ENCODE data around the gene UTP4.

The UTP4 gene

GRCh38 chr16:69199382-69199781 lies 66.9 kb downstream of the UTP4 start:
- peaks cover 20 to 34% of the 10 kb centered on the region in 2 donors for H3K4me1 Mint-ChIP-seq (ENCODE audit: low read depth in 2 of 2)
- no peak for ATAC-seq (replicated peaks)
- no peak for DNase-seq

GRCh38 chr16:69201291-69201690 lies 68.8 kb downstream of the UTP4 start:
- H3K27ac Mint-ChIP-seq, result peak overlapping the region in 1 of 2 donors; percentile 69

More at GRCh38 chr16:69199382-69199781, 66.9 kb downstream of the UTP4 start:
- H3K27ac Mint-ChIP-seq, result no peak overlapping the region
- H3K4me3 Mint-ChIP-seq, result no peak overlapping the region
- H3K9me3 Mint-ChIP-seq, result no peaks in the 10 kb centered on the region
- no peaks in the 10 kb centered on the region for H3K27me3 Mint-ChIP-seq
- peaks cover 5% of the 10 kb centered on the region for H3K36me3 Mint-ChIP-seq (ENCODE audit: insufficient read depth)

GRCh38 chr16:69201787-69202186 lies 69.3 kb downstream of the UTP4 start:
- H3K27ac Mint-ChIP-seq, result peak overlapping the region; percentile 59 to 69
- no peaks in the 10 kb centered on the region for H3K27me3 Mint-ChIP-seq
- no peak overlapping the region for H3K4me3 Mint-ChIP-seq
- H3K9me3 Mint-ChIP-seq, result no peaks in the 10 kb centered on the region
- peaks cover 19 to 36% of the 10 kb centered on the region in 2 donors for H3K4me1 Mint-ChIP-seq (ENCODE audit: low read depth in 2 of 2)
- DNase-seq (no peak), ATAC-seq (replicated peaks) (no peak)
- peaks cover 5% of the 10 kb centered on the region for H3K36me3 Mint-ChIP-seq (ENCODE audit: insufficient read depth)

More at GRCh38 chr16:69201291-69201690, 68.8 kb downstream of the UTP4 start:
- ATAC-seq (replicated peaks), result no peak
- peaks cover 5% of the 10 kb centered on the region for H3K36me3 Mint-ChIP-seq (ENCODE audit: insufficient read depth)
- no peak for DNase-seq
- no peaks in the 10 kb centered on the region for H3K9me3 Mint-ChIP-seq
- no peaks in the 10 kb centered on the region for H3K27me3 Mint-ChIP-seq
- no peak overlapping the region for H3K4me3 Mint-ChIP-seq
- H3K4me1 Mint-ChIP-seq (ENCODE audit: low read depth in 2 of 2), result peaks cover 20 to 38% of the 10 kb centered on the region in 2 donors

GRCh38 chr16:69204172-69204571 lies 71.7 kb downstream of the UTP4 start:
- H3K36me3 Mint-ChIP-seq (ENCODE audit: insufficient read depth), result peaks cover 5% of the 10 kb centered on the region
- ATAC-seq (replicated peaks) (no peak), DNase-seq (no peak)
- no peak overlapping the region for H3K4me3 Mint-ChIP-seq
- H3K9me3 Mint-ChIP-seq, result no peaks in the 10 kb centered on the region
- peak overlapping the region in 1 of 2 donors; percentile 8 for H3K27ac Mint-ChIP-seq
- peaks cover 11 to 27% of the 10 kb centered on the region in 2 donors for H3K4me1 Mint-ChIP-seq (ENCODE audit: low read depth in 2 of 2)
- no peaks in the 10 kb centered on the region for H3K27me3 Mint-ChIP-seq

- H3K36me3 Mint-ChIP-seq (ENCODE audit: insufficient read depth), result no peaks in the 10 kb centered on the region
- ATAC-seq (replicated peaks) (no peak), DNase-seq (no peak)
- H3K27me3 Mint-ChIP-seq, result no peaks in the 10 kb centered on the region
- H3K4me1 Mint-ChIP-seq (ENCODE audit: low read depth in 2 of 2), result peaks cover 5 to 18% of the 10 kb centered on the region in 2 donors
- H3K27ac Mint-ChIP-seq, result peak overlapping the region in 1 of 2 donors; percentile 35
- H3K4me3 Mint-ChIP-seq, result no peak overlapping the region
- no peaks in the 10 kb centered on the region for H3K9me3 Mint-ChIP-seq
Measured at GRCh38 chr16:69209735-69210134, 77.3 kb downstream of the UTP4 start.

GRCh38 chr16:69217433-69217832 lies 85.0 kb downstream of the UTP4 start:
- Mint-ChIP-seq H3K36me3 (ENCODE audit: insufficient read depth) (no peaks in the 10 kb centered on the region), H3K27ac (peak overlapping the region in 1 of 2 donors; percentile 38), H3K27me3 (no peaks in the 10 kb centered on the region), H3K9me3 (no peaks in the 10 kb centered on the region), H3K4me3 (no peak overlapping the region), H3K4me1 (ENCODE audit: low read depth in 2 of 2) (peaks cover 10 to 24% of the 10 kb centered on the region in 2 donors)
- DNase-seq (no peak), ATAC-seq (replicated peaks) (no peak)

All from effector memory CD8-positive, alpha-beta T cell (primary cell).